Endometrial microvascular endothelial cells (primary cell): ENCODE measurements around the gene CLDN4. TPM values are rescaled to one million over a fixed set of nuclear protein-coding genes. Genes with fewer than 3 reads are reported as not detected.

ENCODE experiments used
- total RNA-seq: library from RNA; depleted of rRNA; stranded (reverse); fragments of >200 nt; gene quantifications from one replicate; pipeline ENCODE4 v1.2.3, GENCODE V29; 2015; ENCODE audit errors: inconsistent ontology term

Gene CLDN4
- total RNA-seq, 1 donor from 2014 or later = 0.84 TPM

Other genes starting within 250 kb of the CLDN4 start
- gene MLXIPL, start 206.5 kb upstream of the CLDN4 start, total RNA-seq = not detected
- not detected for gene VPS37D, start 163.2 kb upstream of the CLDN4 start, total RNA-seq
- gene DNAJC30, start 147.5 kb upstream of the CLDN4 start, total RNA-seq = 5.0 TPM
- gene BUD23, start 147.4 kb upstream of the CLDN4 start, total RNA-seq = 72.6 TPM
- 6.2 TPM for gene STX1A, start 111.3 kb upstream of the CLDN4 start, total RNA-seq
- gene ABHD11, start 92.2 kb upstream of the CLDN4 start, total RNA-seq = 23.7 TPM
- gene CLDN3, start 60.7 kb upstream of the CLDN4 start, total RNA-seq = not detected
- 3.6 TPM for gene METTL27, start 11.5 kb downstream of the CLDN4 start, total RNA-seq
- not detected for gene TMEM270, start 30.2 kb downstream of the CLDN4 start, total RNA-seq
- gene ELN, start 197.2 kb downstream of the CLDN4 start, total RNA-seq = not detected